ENCODE data around the gene MRAS.
A peak's percentile ranks its signal among the peaks of the same experiment; 100 is the strongest.

MRAS gene

DNA sequence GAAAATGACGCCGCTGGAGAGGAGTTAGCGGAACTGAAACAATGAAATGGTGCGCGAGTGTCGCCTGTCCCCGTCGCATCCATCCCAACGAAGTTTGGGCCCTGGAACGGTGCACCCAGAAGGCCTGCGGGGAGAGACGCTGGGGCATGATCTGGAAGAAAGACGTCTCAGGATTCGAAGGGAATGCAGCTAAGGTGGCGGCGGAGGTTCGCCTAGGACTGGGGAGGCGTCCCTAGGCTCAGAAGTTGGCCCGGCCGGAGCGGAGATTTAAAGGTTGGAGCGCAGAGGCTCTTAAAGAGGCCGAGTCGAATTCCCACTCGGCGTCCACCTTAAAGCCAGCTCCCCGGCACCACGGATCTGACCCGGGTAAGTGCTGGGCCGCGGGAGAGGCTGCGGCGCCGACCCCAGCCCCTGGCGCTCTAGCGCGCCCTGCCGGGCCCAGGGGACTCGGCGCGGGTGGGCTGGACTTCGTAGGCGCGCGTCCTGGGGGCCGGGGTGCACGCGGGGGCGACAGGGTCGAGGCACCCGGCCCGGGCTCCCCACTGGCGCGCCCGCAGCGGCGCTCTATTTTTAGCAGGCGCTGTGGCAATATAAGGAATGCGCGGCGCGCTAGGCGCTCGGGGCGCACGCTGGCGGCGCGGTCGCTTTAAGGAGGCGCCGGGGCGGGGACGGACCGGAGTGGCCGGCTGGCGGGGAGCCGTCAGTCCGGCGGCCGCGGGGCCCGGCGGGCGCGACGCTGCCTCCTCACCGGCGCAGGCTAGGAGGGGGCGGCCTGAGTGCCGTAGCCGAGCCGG, at the start of gene MRAS:
Gene MRAS, plus strand, starts transcription at position 620 of the 794 bp plus-strand sequence. CDS start 24,305 bp downstream, outside the sequence.
- peak; percentile 77 for DNase-seq

DNA sequence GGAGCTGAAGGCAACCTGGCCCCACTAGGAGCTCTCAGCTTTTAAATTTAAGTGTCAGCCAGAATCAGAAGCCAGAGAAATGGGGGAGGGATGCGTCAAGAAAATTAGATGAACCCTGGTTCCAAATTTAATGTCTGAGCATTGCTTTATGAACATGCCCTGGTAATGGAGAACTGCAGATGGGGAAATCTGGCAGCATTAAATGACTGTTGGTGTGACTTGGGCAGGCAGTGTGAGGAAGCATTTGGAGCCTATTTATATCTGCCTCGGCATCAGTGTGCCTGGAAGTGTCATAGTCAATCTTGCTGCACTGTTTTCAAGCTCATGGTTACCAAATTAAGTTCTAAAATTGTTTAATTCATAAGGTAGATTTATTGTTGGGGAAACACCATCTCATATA, 47.7 kb upstream of the MRAS start:
- DNase-seq: no peak

DNA sequence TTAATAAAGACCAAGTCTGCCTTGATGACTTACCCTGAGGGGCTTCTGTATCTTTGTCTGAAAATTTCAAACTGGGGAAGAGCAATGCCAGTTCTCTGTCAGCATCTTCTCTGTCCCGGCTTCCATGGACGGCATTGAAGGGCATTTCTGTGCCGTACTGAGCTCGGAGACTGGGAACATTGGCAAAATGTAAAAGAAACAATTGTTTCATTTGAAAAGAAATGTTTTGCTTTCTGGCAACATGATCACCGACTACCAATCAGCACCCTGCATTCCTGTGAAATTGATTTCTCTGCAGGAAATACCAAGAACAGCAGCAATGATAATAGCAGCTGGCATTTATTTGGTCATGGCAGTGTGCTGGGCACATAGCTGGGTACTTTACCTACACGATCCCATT, 44.9 kb upstream of the MRAS start:
- DNase-seq: no peak

DNA sequence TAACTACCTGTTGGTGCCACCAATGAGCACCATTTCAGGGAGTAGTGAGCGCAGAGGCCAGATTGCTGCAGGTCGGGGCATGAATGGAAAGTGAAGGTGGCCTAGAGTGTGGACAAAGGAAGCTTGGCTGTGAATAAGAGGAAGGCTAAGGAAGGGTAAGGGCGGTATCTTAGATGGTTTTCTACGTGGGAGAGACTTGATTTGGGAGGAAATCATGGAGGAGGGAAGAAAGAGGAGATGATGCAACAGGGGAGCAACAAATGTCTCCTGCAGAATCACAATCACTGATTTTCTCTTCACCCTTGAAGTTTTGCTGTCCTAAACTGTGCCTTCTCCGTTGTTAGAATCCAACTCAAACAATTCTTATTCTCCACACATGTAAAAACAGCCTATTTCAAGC, 40.5 kb upstream of the MRAS start:
- no peak for DNase-seq

DNA sequence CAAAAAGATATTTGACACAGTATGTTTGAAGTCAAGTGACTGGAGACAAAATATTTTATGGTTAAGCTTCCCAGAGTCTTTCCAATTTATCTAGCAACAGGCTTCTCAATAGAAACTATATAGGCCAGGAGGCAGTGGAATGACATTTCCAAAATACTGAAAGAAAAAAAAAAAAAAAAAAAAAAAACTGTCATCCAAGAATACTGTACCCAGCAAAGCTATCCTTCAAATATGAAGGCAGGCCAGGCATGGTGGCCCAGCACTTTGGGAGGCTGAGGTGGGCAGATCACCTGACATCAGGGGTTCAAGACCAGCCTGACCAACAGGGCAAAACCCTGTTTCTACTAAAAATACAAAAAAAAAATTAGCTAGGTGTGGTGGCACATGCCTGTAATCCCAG, 39.6 kb upstream of the MRAS start:
- no peak for DNase-seq

DNA sequence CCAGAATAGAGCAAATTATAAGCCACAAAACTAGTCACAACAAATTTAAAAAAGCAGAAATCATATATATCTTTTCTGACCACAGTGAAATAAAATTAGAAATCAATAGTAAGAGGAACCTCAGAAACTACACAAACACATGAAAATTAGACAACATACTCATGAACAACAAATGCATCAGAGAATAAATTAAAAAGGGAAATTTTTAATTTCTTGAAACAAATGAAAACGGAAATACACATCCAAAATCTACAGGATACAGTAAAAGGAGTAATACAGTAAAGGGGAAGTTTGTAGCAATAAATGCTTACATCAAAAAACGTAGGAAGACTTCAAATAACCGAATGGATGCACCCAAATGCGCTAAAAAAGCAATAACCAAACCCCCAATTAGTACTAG, 37.9 kb upstream of the MRAS start:
- no peak for DNase-seq

DNA sequence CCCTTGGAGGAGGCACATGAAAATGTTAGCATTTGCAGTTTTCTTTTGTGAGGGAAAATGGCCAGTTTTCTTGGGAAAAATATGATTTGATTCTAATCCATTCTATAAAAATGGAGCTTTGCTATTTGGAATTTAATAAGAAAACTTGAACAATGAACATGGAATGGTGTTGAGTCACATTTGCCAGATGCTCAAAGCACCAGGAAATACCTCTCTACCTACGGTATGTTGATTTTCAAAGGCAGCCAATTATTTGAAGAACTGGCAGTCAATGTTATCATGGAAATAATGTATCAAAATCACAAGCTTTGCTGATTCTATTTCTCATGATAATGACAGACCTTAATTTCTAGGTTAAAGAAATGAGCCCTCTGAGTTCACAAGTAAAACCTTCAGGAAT, 33.6 kb upstream of the MRAS start:
- no peak for DNase-seq

DNA sequence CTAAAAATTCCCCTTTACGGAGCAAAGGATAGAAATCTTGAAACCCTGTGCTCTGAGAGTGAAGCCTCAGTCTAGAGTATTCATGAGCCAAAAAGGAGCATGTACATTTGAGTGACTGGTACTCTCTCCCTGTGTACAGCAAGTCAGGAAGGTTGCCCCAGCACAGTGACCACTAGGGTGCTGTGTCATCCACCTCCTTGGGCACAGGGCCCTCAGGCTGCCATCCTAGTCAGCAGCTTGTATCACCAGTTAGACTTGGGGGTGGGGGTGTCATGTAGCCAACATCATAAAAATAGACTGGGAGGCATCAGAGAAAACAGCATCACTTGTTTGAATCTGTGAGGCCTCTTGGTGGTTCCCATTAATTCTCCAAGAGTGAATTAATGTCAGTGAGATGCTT, 30.7 kb upstream of the MRAS start:
- DNase-seq: no peak

DNA sequence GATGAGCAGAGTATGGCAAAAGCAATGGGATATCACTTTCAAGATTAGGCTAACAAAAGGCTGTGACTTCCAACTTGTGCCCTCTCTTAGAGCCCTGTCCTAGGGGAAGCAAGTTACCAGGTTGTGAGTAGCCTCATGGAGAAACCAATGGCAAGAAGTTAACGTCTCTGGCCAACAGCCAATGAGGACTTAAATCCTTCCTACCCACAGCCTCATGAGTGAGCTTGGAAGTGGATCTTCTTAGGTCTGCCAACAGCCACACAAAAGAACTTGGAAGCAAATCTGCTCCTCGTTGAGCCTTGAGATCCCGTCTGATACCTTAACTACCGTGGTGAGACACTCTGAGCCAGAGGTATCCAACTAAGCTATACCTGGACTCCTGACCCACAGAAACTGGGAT, 24.4 kb upstream of the MRAS start:
- DNase-seq: no peak

DNA sequence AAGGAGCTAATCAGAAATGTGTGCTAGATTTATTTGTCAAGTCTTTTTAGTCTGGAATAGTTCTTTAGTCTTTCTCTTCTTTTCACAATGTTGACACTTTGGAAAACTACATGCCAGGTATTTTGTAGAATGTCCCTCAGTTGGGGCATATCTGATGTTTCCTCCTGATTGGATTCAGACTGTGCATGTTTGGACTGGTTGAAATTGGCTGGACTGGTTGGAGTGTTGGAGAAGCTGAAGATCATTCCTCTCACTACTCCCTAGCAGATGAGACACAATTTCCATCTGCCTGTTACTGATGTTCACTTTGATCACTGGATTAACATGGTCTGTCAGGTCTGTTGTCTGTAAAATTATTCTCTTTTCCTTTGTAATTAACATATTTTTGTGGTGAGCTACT, 22.4 kb upstream of the MRAS start:
- no peak for DNase-seq

DNA sequence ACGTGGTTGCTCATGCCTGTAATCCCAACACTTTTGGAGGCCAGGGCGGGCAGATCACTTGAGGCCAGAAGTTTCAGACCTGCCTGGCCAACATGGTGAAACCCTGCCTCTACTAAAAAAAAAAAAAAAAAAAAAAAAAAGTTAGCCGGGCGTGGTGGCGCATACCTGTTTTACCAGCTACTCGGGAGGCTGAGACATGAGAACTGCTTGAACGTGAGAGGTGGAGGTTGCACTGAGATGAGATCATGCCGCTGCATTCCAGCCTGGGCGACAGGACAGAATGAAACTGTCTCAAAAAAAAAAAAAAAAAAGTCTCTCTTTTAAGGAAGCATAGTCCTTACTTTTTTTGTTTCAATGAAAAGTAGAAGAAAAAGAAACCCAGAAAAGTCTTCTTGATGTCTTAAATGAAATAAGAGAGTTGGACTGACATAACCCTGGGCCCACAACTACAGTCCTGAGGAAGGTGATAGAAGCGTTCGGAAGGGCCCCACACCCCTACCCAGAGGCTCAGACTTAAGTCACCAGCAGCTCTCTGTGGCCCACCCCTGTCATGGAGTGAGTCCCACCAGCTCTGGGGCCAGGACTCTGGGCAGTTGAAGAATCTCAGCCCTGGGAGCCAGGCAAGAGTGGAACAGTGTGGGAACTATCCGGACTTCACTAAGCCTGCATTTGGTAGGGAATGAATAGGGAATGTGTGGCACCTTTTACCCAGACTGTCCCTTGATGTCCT, 21.3 kb upstream of the MRAS start:
- DNase-seq: no peak

DNA sequence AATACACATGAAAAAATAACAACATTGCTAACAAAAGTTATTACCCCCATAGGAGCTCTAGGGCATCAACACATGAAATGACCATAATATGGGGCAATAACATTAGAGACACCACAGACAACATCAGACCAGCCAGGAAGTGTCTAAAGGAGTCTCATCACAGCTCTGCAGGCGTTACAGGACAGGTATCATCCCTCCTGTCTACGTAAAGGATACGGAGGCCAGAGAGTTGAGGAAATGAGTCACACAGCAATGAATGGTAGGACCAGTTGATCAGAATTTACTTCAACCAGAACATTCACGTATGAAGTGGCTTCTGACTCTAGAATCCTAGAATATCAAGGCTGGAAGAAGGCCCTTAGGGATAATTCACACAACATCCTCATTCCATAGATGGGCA, 20.5 kb upstream of the MRAS start:
- no peak for DNase-seq

DNA sequence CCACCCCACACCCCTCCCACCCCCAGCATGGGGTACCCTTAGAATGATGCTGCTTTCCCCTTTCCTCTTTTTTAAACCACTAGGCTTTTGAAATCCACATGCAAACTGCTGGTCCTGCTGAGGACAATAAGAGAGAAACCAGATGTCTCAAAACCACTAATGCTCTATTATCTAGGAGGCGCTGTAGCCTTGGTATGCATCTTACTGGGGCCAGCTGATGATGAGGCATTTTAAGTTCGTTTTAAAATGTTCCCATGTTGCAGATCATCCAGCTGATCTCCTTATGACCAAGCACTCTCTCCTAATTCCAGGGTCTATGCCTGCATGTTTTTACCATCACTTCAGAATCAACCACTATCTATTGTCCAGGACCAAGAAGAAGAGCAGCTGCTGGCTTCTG, 20.0 kb upstream of the MRAS start:
- DNase-seq: peak; percentile 26

DNA sequence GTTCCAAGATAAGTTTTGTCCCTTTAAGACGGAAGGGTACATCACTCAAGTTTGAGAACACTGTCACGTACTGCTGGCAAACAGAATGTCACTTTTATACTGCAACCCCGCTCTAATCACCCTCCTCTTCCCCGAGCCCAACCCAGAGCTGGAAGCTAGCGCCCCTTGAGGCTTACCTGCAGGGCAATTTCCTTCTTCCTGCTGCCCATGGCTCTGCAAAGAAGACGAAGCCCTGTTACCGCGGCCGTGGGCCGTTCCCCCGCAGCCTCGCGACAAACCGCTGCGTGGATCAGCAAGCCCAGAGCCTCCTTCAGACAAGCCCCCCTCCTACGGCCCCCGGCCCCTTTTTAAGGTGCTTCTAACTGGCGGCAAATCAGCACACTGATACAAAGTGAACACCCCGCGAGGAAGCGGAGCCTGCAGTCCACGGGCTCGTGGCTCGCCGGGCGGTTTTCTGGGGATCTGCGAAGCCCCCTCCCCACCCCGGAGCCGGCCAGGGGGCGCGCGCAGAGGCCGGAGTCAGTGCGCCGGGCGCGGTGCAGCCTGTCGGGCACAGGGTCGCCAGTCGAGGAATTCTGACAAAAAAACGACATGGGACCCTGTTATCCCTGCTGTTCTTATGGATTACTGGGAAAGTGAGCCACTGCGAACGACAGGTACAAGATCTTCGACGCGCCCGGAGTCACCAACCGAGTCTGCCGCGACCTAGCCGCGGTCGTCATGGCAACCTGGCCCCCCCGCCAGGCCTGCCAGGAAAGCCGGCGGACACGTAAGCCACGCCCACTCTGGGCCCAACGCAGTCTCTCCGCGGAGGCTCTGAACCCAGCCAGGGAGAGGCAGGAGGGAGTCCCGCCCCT, 19.0 kb upstream of the MRAS start, which contains the start of gene NME9:
Gene NME9, minus strand, starts transcription at position 725 of the 857 bp plus-strand sequence. Its CDS starts 516 bp downstream, at position 209.
- DNase-seq: peak; percentile 59

DNA sequence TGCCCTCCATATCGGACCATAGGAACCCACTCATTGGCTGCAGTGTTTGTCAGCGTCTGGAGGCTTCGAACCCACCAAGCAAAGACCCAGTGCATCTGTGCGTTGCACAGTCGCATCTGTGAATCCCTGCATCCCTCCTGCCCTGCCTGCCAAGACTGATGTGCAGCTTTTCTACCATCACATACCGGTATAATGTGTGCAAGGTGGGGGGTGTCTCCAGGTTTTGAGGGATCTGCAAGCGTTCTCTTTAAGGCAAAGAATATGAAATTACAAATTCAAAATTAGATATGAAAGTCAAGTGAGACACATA, 18.4 kb upstream of the MRAS start:
- DNase-seq: no peak

DNA sequence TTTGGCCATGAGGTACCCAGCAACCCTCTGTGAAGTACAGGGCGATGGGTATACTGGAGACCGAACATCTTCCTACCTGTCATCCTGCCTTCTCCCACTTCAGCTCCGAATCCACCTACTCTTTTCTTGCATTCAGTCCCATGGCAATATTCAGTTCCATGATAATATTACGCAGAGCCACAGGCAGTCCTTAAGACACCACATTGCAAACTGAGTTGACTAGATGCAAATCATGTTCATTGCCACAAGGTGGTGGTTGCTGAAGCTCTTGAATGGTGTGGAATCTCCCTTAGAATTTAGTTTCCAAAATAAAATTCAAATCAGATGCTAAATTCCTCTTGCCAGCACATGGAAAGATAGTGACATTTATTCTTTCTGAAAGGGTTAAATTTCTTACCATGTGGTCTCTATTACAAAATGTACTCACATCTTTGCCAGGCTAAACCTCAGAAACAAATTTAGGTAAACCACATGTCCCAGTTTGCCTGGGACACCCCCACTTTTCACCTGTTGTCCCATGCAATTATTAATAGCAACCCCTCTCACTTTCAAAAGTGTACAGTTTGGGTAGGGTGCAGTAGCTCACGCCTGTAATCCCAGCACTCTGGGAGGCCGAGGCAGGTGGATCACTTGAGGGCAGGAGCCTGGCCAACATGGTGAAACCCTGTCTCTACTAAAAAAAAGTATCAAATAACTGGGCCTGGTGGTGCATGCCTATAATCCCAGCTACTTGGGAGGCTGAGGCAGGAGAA, 17.1 kb upstream of the MRAS start:
- peak; percentile 12 for DNase-seq

DNA sequence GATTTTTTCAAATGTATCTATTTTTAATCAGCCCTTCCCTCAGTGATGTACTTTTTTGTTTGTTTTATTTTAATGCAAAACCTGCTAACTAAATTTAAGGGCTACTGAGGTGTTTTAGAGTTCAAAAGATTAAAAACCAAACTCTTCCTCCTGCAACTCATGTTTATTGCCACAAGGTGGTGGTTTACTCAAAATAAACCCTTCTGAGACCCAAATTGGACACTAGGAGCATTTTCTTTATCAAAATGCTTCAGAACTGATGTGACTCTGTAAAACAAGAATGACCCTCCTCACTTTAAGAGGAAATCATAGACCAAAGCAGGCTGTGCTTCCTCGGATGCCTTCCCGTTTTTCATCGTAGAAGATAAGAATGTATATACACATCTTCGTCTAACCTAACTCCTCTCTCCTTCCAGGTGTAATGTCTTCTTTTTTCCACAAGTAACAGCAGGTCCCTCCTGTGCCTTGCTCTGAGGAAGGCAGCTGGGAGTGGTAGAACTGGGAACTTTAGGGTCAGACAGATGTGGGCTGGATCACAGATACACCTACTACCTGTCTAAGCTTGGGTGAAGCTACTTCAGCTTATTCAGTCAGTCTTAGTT, 15.8 kb upstream of the MRAS start:
- peak; percentile 64 for DNase-seq

DNA sequence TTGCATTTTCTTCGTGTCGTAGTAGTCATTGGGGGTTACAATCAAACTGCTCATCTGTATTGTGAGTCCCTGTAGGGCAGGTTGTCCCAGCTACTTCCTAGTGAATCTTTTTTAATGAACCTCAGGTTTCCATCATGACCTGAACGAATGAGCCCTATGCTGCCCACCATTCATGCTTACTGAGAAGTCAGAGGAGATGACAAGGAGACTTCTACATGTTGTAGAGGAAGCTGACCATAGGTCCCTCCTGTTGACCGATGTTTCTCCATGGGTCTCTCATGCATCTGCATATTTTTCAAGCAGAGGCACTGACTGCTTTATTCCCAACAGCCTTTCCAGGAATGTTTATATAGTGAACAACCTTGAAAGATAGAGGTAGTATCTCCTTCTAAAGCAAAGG, 13.8 kb upstream of the MRAS start:
- no peak for DNase-seq

DNA sequence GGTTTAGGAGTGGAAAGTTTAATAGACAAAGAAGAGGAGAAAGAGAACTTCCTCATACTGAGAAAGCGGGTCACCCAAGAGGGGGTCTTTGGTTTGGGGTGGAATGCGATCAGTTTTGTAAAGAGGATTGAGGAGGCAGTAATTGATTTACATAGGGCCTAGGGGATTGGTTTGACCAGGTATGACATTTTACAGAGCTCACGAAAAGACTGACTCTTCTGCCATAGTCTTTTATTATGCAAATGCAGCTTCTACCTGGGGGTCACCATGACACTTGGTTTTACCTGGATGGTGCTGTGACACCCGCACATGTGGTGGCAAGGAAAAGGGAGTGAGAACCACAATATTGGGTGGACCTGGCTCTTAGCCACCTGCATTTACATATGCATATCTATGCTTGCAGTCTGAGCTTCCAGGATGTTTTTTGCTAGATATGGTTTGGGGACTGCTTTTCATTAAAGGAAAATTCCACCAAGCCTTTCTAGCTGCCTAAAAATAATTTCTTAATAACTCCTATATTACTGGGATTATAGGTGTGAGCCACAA, 11.9 kb upstream of the MRAS start:
- DNase-seq: no peak

DNA sequence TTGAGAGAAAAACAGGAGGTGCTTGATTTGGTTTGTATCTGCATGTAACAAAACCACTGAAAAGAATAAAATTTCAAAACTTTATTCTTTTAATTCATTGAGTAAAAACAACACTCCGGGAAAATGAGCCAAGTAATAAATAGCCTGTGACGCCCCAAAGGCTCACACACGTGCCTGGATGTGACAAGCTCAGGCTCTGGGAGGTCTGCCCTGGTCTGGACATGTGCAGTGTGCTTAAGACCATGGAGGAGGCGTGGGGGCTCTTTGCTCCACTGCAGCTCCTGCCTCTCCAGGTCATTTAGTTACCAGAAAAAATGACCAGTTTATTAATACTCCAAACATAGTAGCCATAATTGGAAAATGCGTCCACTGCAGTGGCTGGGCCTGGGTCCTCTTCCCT, 10.1 kb upstream of the MRAS start:
- DNase-seq: no peak

DNA sequence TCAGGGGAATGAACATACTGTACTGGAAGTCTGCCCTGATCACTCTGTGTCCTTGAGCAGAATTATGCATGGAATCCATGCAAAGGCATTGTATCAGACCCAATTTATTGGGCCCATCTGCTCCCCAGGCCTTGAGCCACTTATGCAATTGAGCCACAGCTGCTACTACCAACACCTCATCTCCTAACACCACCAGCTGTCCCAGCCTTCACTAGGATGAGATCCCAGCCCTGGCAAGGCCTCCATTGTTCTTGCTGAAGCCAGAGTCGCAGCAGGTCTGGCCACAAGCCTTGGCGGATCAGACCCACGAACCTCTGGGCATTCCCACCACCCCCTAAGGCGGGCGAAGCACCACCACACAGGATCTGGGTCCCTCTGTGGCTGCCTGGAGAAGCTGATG, 9.6 kb upstream of the MRAS start:
- no peak for DNase-seq

DNA sequence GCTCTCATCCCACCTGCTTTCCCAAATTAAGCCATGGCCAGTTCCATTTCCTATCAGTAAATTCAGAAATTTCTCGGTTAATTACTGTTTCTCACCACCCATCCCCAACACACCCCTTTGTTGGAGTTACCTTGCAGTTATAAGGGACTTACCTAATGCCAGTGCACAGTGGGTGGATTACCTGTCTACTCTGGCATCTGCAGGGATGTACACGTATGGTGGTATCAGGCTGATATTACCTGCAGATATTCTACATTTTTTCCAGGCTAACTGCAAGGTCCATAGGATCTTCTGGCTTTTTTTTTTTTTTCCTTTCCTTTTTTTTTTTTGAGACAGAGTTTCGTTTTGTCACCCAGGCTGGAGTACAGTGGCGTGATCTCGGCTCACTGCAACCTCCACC, 7.9 kb upstream of the MRAS start:
- DNase-seq: no peak
